T-helper 1 cell (primary cell): ENCODE results near the gene TPST1.

Experiments used
- DNase-seq, 5 donors: peaks; one replicate each; pipeline ENCODE4 v3.0.0-alpha.2; 2012 to 2020

Gene TPST1

GRCh38 chr7:66239467-66239856 lies 34.3 kb downstream of the TPST1 start:
- no peak for DNase-seq

- no peak for DNase-seq
Observed at GRCh38 chr7:66245008-66245407, 39.9 kb downstream of the TPST1 start.

GRCh38 chr7:66246554-66247171 lies 41.5 kb downstream of the TPST1 start:
- no peak for DNase-seq

- DNase-seq: no peak
Observed at GRCh38 chr7:66247380-66248078, 42.4 kb downstream of the TPST1 start.

- DNase-seq: no peak
Observed at GRCh38 chr7:66250711-66251110, 45.6 kb downstream of the TPST1 start.

- no peak for DNase-seq
Observed at GRCh38 chr7:66255534-66256100, 50.5 kb downstream of the TPST1 start.

- no peak for DNase-seq
Observed at GRCh38 chr7:66256281-66256680, 51.1 kb downstream of the TPST1 start.

GRCh38 chr7:66257481-66257880 lies 52.3 kb downstream of the TPST1 start:
- no peak for DNase-seq

- no peak for DNase-seq
Observed at GRCh38 chr7:66258409-66258808, 53.3 kb downstream of the TPST1 start.

GRCh38 chr7:66261941-66262340 lies 56.8 kb downstream of the TPST1 start:
- DNase-seq: no peak

- no peak for DNase-seq
Observed at GRCh38 chr7:66263936-66264335, 58.8 kb downstream of the TPST1 start.

- no peak for DNase-seq
Observed at GRCh38 chr7:66265566-66265965, 60.4 kb downstream of the TPST1 start.

GRCh38 chr7:66267249-66267648 lies 62.1 kb downstream of the TPST1 start:
- no peak for DNase-seq

GRCh38 chr7:66269978-66270377 lies 64.8 kb downstream of the TPST1 start:
- DNase-seq: no peak

- no peak for DNase-seq
Observed at GRCh38 chr7:66272321-66272720, 67.2 kb downstream of the TPST1 start.

GRCh38 chr7:66276363-66276762 lies 71.2 kb downstream of the TPST1 start:
- no peak for DNase-seq

GRCh38 chr7:66277492-66277891 lies 72.4 kb downstream of the TPST1 start:
- DNase-seq: no peak

- DNase-seq: no peak
Observed at GRCh38 chr7:66279912-66280311, 74.8 kb downstream of the TPST1 start.

- DNase-seq: no peak
Observed at GRCh38 chr7:66281678-66282590, 76.8 kb downstream of the TPST1 start.

GRCh38 chr7:66282591-66282935 lies 77.4 kb downstream of the TPST1 start:
- DNase-seq: no peak

- DNase-seq: no peak
Observed at GRCh38 chr7:66283003-66283920, 78.1 kb downstream of the TPST1 start.

GRCh38 chr7:66296001-66296521 lies 90.9 kb downstream of the TPST1 start:
- no peak for DNase-seq
